ENCODE results near the gene ACMSD. TPM values are rescaled to one million over a fixed set of nuclear protein-coding genes. Genes with fewer than 3 reads are reported as not detected.
"Not testable (repeated sequence)": the region's sequence is repeated elsewhere in the genome, so short reads cannot be mapped to it uniquely, and the experiment has no call there.

ACMSD gene
- total RNA-seq, 1 donor from 2014 or later, result not detected

GRCh38 chr2:134884435-134884834 is 46.0 kb downstream of the ACMSD start:
- Histone ChIP-seq H3K4me3 (no peak overlapping the region), H3K27ac (no peak overlapping the region), H3K4me1 (no peaks in the 10 kb centered on the region), H3K36me3 (no peaks in the 10 kb centered on the region), H3K27me3 (ENCODE audit: low read depth) (no peaks in the 10 kb centered on the region), H3K9me3 (no peaks in the 10 kb centered on the region)
- intact Hi-C loops (cut with DNase I), result no loop called here
- TF ChIP-seq CTCF (IDR thresholded peaks at IDR 0.05), result no peak
- DNase-seq (no peak), ATAC-seq (no peak)

- ATAC-seq (no peak), DNase-seq (no peak)
- H3K4me3 ChIP-seq, result no peak overlapping the region
- H3K27me3 ChIP-seq (ENCODE audit: low read depth), result no peaks in the 10 kb centered on the region
- H3K36me3 ChIP-seq, result no peaks in the 10 kb centered on the region
- H3K4me1 ChIP-seq, result no peaks in the 10 kb centered on the region
- H3K27ac ChIP-seq, result no peak overlapping the region
- intact Hi-C loops (cut with DNase I), result no loop called here
- no peaks in the 10 kb centered on the region for H3K9me3 ChIP-seq
- no peak for TF ChIP-seq CTCF (IDR thresholded peaks at IDR 0.05)
Measured at GRCh38 chr2:134892282-134893035, 54.0 kb downstream of the ACMSD start.

- ATAC-seq (no peak), DNase-seq (no peak)
- Histone ChIP-seq H3K27ac (no peak overlapping the region), H3K4me3 (no peak overlapping the region), H3K4me1 (no peaks in the 10 kb centered on the region), H3K27me3 (ENCODE audit: low read depth) (no peaks in the 10 kb centered on the region), H3K36me3 (no peaks in the 10 kb centered on the region), H3K9me3 (no peaks in the 10 kb centered on the region)
- intact Hi-C loops (cut with DNase I), result no loop called here
- TF ChIP-seq CTCF (IDR thresholded peaks at IDR 0.05), result peak; percentile 39
Measured at GRCh38 chr2:134897932-134898331, 59.5 kb downstream of the ACMSD start.

GRCh38 chr2:134899204-134899603 is 60.8 kb downstream of the ACMSD start:
- Histone ChIP-seq H3K36me3 (no peaks in the 10 kb centered on the region), H3K9me3 (no peaks in the 10 kb centered on the region), H3K27ac (no peak overlapping the region), H3K4me3 (no peak overlapping the region), H3K4me1 (no peaks in the 10 kb centered on the region), H3K27me3 (ENCODE audit: low read depth) (no peaks in the 10 kb centered on the region)
- no peak for TF ChIP-seq CTCF (IDR thresholded peaks at IDR 0.05)
- intact Hi-C loops (cut with DNase I), result no loop called here
- ATAC-seq (no peak), DNase-seq (no peak)

- Histone ChIP-seq H3K27ac (no peak overlapping the region), H3K9me3 (no peaks in the 10 kb centered on the region), H3K36me3 (no peaks in the 10 kb centered on the region), H3K4me1 (no peaks in the 10 kb centered on the region), H3K27me3 (ENCODE audit: low read depth) (no peaks in the 10 kb centered on the region), H3K4me3 (no peak overlapping the region)
- no peak for ATAC-seq
- DNase-seq, result no peak
- no peak for TF ChIP-seq CTCF (IDR thresholded peaks at IDR 0.05)
- intact Hi-C loops (cut with DNase I), result no loop called here
Measured at GRCh38 chr2:134900151-134900550, 61.7 kb downstream of the ACMSD start.

GRCh38 chr2:134903701-134904100 is 65.3 kb downstream of the ACMSD start:
- H3K4me3 ChIP-seq; intact Hi-C loops (cut with DNase I); DNase-seq; H3K9me3 ChIP-seq; H3K4me1 ChIP-seq; ATAC-seq; H3K27ac ChIP-seq; H3K27me3 ChIP-seq (ENCODE audit: low read depth); H3K36me3 ChIP-seq: not testable (repeated sequence)

All from lower lobe of right lung (tissue), 2 donors.